Panc1 (cell line): ENCODE results near the gene MOB2. TPM values are rescaled to one million over a fixed set of nuclear protein-coding genes. Genes with fewer than 3 reads are reported as not detected.

Source experiments
- ATAC-seq: fragments of 200-7000 bp; cut with Tn5 transposase; 2 replicates; pipeline ENCODE4 v1.9.1; 2020; ENCODE audit warnings: mild to moderate bottlenecking, moderate library complexity
- BruUV-seq: library from RNA; stranded (reverse); fragments of 400-500 nt; replicated peaks from 2 replicates; lab custom pipeline; 2021; lab: Mats Ljungman, UMichigan
- CTCF ChIA-PET: fragments of 300-600 bp; sonication (Branson Sonifier 250); formaldehyde crosslinking; loops from one replicate; lab custom pipeline; 2022; ENCODE audit warnings: antibody characterized with exemption; lab: Charles Lee
- POLR2A ChIA-PET: fragments of 300-600 bp; sonication (Branson Sonifier 250); formaldehyde crosslinking; loops from one replicate; lab custom pipeline; 2022; ENCODE audit warnings: antibody characterized with exemption; lab: Charles Lee
- DNase-seq: peaks from one replicate; pipeline ENCODE4 v3.0.0-alpha.2; 2010; ENCODE audit warnings: low read depth, low spot score
- H3K27ac ChIP-seq: 2 replicates; pipeline ENCODE4 v1.5.1; 2011; ENCODE audit warnings: mild to moderate bottlenecking, low read length, inconsistent platforms
- H3K27me3 ChIP-seq: fragments of 200-500 bp; sonication (Bioruptor generic); 2 replicates; pipeline ENCODE4 v1.6.0; 2014; ENCODE audit warnings: low read length, inconsistent platforms; ENCODE audit not compliant: control insufficient read depth, insufficient read depth
- H3K36me3 ChIP-seq: fragments of 200-500 bp; sonication (Bioruptor generic); 2 replicates; pipeline ENCODE4 v1.5.1; 2014; ENCODE audit warnings: inconsistent platforms, mild to moderate bottlenecking, low read length, moderate library complexity; ENCODE audit not compliant: control insufficient read depth, insufficient read depth
- H3K4me1 ChIP-seq: 2 replicates; pipeline ENCODE4 v1.5.1; 2011; ENCODE audit warnings: inconsistent platforms, mild to moderate bottlenecking, low read length, moderate library complexity; ENCODE audit not compliant: control insufficient read depth, insufficient read depth
- H3K4me3 ChIP-seq, 2 experiments: 2 replicates each; pipeline ENCODE4 v1.5.1; 2011 to 2012; ENCODE audit warnings: low read depth in 2 of 2, low read length in 2 of 2, mild to moderate bottlenecking in 2 of 2, inconsistent platforms in 1 of 2, moderate library complexity in 1 of 2
- H3K9me3 ChIP-seq: fragments of 200-500 bp; sonication (Bioruptor generic); 2 replicates; pipeline ENCODE4 v1.5.1; 2014; ENCODE audit warnings: low read depth, mild to moderate bottlenecking, inconsistent platforms, low read length, moderate library complexity; ENCODE audit not compliant: control insufficient read depth, insufficient read depth
- POLR2AphosphoS5 ChIP-seq: IDR thresholded peaks from 2 replicates; pipeline ENCODE4 v1.6.1; 2012; ENCODE audit warnings: mild to moderate bottlenecking, low read depth, low read length, moderate library complexity
- SIN3A ChIP-seq: IDR thresholded peaks from 2 replicates; pipeline ENCODE4 v1.6.1; 2012; ENCODE audit warnings: low read depth, mild to moderate bottlenecking, low read length, moderate library complexity, borderline replicate concordance; ENCODE audit not compliant: insufficient read depth
- TCF7L2 ChIP-seq: IDR thresholded peaks from 2 replicates; pipeline ENCODE4 v1.6.1; 2011; ENCODE audit warnings: mild to moderate bottlenecking, low read depth, low read length, inconsistent platforms
- in situ Hi-C: cut with HindIII; loops from 2 replicates; pipeline ENCODE4 v1.10.0; 2016; ENCODE audit warnings: low sequenced_read_pairs, low pct_unique_long_range_greater_than_20kb
- intact Hi-C: fragments of 100-400 bp; cut with micrococcal nuclease; formaldehyde crosslinking; loops from one replicate; pipeline ENCODE4 v1.10.0; 2022; ENCODE audit not compliant: unreplicated experiment
- total RNA-seq: library from RNA; stranded (reverse); gene quantifications from one replicate; pipeline ENCODE4 v1.2.1, GENCODE V29; 2021; ENCODE audit not compliant: unreplicated experiment
- TF ChIP-seq, protein P1 (sequence below): fragments of 450-650 bp; IDR thresholded peaks from 2 replicates; pipeline ENCODE4 v1.5.1; 2017; ENCODE audit warnings: mild to moderate bottlenecking
- TF ChIP-seq, protein P2 (sequence below), 2 experiments: IDR thresholded peaks; 2 replicates each; pipeline ENCODE4 v1.6.1; 2011 to 2012; ENCODE audit warnings: low read depth in 2 of 2, control low read depth in 1 of 2, low read length in 1 of 2, mild to moderate bottlenecking in 1 of 2, moderate library complexity in 1 of 2; ENCODE audit not compliant: insufficient read depth in 1 of 2

Gene MOB2
- total RNA-seq, 1 experiment from 2014 or later: 51.2 TPM

DNA sequence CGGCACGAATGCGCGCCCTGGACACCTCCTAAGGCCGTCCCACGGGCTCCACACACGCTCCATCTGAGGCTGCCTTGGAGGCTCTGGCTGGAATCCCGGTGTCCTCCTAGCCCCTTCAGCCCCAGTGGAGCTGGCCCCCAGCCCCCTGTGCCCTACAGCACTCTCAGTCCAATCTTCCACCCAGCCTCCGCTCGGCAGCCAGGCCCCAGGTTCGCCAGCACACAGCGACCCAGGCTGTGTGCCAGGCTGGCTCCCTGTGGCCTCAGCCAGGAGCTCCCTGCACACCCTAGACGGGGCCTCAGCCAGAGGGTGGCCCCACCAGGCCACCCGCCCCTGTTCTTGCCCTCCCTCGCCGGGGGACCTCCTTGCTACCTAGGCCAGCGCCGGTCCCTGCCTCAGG lies 18.6 kb downstream of the MOB2 start:
- no peak for ATAC-seq
- Histone ChIP-seq H3K27me3 (no peaks in the 10 kb centered on the region), H3K36me3 (no peaks in the 10 kb centered on the region), H3K4me1 (no peaks in the 10 kb centered on the region), H3K9me3 (no peaks in the 10 kb centered on the region), H3K4me3 (no peak overlapping the region), H3K27ac (no peak overlapping the region)
- BruUV-seq: no TSS peak
- ChIA-PET CTCF (interaction anchor here (0.6 kb wide), 1 partner anchor 407 kb away, joined by 3 read pairs; no protein-coding TSS in a partner anchor), POLR2A (interaction anchor here (0.6 kb wide), 1 partner anchor 78 kb away, joined by 3 read pairs; the partner anchor contains the start of gene BRSK2)
- DNase-seq: no peak
- in situ Hi-C loops: no loop called here
- intact Hi-C loops: no loop called here
- no peak for TF ChIP-seq POLR2AphosphoS5
- no peak for TF ChIP-seq TCF7L2
- TF ChIP-seq, protein P1, sequence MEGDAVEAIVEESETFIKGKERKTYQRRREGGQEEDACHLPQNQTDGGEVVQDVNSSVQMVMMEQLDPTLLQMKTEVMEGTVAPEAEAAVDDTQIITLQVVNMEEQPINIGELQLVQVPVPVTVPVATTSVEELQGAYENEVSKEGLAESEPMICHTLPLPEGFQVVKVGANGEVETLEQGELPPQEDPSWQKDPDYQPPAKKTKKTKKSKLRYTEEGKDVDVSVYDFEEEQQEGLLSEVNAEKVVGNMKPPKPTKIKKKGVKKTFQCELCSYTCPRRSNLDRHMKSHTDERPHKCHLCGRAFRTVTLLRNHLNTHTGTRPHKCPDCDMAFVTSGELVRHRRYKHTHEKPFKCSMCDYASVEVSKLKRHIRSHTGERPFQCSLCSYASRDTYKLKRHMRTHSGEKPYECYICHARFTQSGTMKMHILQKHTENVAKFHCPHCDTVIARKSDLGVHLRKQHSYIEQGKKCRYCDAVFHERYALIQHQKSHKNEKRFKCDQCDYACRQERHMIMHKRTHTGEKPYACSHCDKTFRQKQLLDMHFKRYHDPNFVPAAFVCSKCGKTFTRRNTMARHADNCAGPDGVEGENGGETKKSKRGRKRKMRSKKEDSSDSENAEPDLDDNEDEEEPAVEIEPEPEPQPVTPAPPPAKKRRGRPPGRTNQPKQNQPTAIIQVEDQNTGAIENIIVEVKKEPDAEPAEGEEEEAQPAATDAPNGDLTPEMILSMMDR: no peak
- TF ChIP-seq, protein P2, sequence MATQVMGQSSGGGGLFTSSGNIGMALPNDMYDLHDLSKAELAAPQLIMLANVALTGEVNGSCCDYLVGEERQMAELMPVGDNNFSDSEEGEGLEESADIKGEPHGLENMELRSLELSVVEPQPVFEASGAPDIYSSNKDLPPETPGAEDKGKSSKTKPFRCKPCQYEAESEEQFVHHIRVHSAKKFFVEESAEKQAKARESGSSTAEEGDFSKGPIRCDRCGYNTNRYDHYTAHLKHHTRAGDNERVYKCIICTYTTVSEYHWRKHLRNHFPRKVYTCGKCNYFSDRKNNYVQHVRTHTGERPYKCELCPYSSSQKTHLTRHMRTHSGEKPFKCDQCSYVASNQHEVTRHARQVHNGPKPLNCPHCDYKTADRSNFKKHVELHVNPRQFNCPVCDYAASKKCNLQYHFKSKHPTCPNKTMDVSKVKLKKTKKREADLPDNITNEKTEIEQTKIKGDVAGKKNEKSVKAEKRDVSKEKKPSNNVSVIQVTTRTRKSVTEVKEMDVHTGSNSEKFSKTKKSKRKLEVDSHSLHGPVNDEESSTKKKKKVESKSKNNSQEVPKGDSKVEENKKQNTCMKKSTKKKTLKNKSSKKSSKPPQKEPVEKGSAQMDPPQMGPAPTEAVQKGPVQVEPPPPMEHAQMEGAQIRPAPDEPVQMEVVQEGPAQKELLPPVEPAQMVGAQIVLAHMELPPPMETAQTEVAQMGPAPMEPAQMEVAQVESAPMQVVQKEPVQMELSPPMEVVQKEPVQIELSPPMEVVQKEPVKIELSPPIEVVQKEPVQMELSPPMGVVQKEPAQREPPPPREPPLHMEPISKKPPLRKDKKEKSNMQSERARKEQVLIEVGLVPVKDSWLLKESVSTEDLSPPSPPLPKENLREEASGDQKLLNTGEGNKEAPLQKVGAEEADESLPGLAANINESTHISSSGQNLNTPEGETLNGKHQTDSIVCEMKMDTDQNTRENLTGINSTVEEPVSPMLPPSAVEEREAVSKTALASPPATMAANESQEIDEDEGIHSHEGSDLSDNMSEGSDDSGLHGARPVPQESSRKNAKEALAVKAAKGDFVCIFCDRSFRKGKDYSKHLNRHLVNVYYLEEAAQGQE (IDR thresholded peaks at IDR 0.05; ENCODE audit: insufficient read depth in 1 of 2, low read depth in 2 of 2, low read length in 1 of 2): no peak
- no peak for TF ChIP-seq SIN3A

DNA sequence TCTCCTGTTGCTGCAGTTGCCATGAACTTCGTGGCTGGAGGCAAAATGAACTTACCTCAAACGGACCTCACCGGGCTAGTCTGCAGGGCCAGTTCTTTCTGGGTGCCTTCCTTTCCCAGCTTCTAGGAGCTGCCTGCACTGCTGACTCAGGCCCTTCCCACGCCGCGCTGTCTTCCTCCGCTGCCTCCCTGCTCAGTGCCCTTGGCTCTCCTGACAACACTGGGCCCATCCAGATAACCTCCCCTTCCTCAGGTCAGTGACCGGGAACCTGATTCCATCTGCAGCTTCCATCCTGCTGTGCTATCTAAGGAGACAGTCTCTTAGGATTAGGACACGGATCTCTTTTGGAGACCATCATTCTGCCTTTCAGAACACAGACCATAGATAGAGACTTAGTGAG lies 19.3 kb downstream of the MOB2 start:
- ATAC-seq: no peak

More for the DNA sequence above, 19.3 kb downstream of the MOB2 start:
- TF ChIP-seq, protein P2 (IDR thresholded peaks at IDR 0.05; ENCODE audit: insufficient read depth in 1 of 2, low read depth in 2 of 2, low read length in 1 of 2): no peak
- no peak for TF ChIP-seq SIN3A
- TF ChIP-seq, protein P1: no peak
- TF ChIP-seq POLR2AphosphoS5: no peak
- no peak for TF ChIP-seq TCF7L2
- Histone ChIP-seq H3K27ac (no peak overlapping the region), H3K4me1 (no peaks in the 10 kb centered on the region), H3K36me3 (no peaks in the 10 kb centered on the region), H3K4me3 (no peak overlapping the region), H3K9me3 (no peaks in the 10 kb centered on the region), H3K27me3 (no peaks in the 10 kb centered on the region)
- intact Hi-C loops (no loop called here), in situ Hi-C loops (no loop called here)
- POLR2A ChIA-PET: no interaction called here
- no peak for DNase-seq
- BruUV-seq: no TSS peak
- CTCF ChIA-PET: interaction anchor here (0.6 to 1.1 kb wide), 2 partner anchors 21 to 164 kb away, joined by 3 to 16 read pairs; no protein-coding TSS in a partner anchor
